Brain pericyte (primary cell): Measurements from ENCODE around the gene XPO4.
"Not testable (repeated sequence)": the region's sequence is repeated elsewhere in the genome, so short reads cannot be mapped to it uniquely, and the experiment has no call there.

Source experiments
- DNase-seq: peaks from one replicate; pipeline ENCODE4 v3.0.0-alpha.2; 2012; ENCODE audit warnings: low read depth, low spot score

The XPO4 gene

GRCh38 chr13:20902438-20903163 is at the start of gene XPO4:
Gene XPO4, minus strand, starts transcription at chr13:20902746. Its CDS starts 8 bp downstream, at chr13:20902738.
- DNase-seq, result peak; percentile 15

- DNase-seq, result not testable (repeated sequence)
Observed at GRCh38 chr13:20948001-20948400, 45.5 kb upstream of the XPO4 start.

GRCh38 chr13:20945952-20946383 is 43.4 kb upstream of the XPO4 start:
- DNase-seq, result no peak

- DNase-seq, result no peak
Observed at GRCh38 chr13:20942938-20943559, 40.5 kb upstream of the XPO4 start.

- DNase-seq, result not testable (repeated sequence)
Observed at GRCh38 chr13:20940511-20940910, 38.0 kb upstream of the XPO4 start.

DNA sequence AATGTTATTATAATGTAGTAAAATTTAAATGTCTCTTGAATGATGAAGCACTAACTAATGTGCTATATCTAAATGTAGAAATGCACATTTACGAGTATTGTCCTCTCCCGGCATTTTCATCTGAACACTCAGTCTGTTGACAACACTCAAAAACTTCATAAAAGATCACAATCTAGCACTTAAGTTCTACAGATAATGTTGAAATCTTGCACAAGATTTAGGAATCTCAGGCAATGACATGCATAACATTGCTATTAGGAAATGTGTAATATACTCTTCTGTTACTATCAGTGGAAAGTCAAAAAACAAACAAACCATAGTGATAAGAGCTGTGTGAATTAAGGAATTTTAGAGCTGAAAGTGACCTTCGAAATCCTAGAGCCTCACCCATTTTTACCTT is 37.5 kb upstream of the XPO4 start:
- DNase-seq, result no peak

DNA sequence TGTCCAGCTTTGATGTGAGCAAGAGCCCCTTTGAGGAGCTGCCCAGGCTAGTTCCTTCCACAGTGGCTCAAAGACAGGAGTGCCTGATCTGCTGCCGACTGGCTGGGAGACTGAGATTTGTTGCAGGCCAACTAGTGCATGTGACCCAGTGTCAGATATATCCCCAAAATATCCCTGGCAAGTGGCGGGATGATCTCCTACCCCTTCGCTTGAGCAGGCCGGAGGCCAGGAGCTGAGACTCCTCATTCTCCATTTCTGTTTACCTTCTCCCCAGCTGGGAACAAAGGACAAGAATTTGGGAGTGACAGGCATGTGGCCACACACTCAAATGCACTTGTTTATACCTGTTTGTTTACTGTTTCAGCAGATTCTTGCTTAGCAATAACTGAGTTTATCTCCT is 37.1 kb upstream of the XPO4 start:
- DNase-seq, result no peak

DNA sequence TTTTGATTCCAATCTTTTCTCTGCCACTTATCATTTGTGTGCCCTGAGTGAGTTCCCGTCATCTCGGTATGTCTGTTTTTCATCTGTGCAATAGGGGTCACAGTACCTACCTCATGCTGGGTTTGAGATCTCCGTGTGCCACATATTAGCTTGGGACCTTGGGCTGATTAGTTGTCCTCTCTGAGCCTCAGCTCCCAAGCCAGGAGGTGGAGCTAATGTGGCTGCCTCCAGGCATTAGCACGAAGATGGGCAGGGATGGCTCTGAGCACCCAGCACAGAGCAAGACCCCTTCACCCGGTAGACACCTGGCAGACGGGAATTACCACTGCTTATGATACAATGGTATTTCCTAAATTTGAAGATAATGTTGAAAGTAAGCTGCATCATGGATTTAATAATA is 35.8 kb upstream of the XPO4 start:
- DNase-seq, result no peak

DNA sequence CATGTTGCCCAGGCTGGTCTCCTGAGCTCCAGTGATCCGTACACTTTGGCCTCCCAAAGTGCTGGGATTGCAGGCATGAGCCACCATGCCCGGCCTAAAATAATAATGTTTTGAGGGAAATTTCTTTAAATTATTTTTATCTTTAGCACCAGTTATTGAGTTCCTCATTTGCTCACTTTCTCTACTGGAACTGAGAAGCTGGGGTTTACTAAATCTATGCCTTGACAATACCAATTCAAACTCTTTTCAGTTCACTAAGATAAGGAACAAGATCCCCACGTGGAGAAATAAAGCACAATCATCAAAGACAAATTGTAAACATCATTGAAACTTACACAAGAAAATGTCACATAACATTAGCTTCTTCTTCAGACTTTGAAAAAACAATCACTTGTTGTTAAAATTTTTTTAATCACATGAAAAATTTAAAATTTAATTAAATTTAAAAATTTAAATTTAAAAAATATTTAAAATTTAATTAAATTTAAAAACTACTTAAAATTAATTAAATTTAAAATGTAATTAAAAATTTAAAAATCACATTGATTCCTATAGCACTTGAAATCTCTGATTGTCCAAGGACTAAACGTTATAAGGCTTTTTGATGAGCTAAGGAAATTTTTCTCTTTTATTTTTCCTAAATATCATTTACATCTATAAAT is 25.2 kb upstream of the XPO4 start:
- no peak for DNase-seq

GRCh38 chr13:20925395-20925790 is 22.8 kb upstream of the XPO4 start:
- not testable (repeated sequence) for DNase-seq

DNA sequence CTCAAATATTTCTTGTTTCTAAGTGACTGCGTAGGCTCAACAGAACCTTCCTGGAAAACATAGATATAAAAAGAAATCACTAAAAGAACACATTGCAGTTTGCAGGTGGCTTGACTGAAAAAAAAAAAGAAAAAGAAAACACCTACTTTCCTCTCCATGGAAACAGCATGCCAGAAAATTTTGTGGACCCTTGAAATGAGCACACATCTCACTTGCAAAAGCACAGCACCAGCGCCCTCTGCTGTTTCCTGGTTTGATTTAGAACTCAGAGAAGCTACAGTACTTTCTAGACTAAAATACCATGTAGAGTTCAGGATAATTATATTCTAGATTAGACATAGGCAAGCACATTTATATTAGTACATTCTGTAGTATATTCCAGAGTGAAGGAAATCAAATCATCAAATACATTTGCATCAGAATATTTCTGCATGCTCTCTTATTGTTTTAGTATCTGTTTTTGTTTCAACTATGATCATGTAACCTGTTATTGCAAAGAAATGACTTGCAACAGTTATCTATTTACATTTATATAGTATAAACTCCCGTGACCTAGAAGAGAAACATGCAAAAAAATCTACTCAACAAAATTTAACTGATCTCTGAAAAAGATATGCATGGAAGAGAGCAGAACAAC is 22.3 kb upstream of the XPO4 start:
- no peak for DNase-seq

GRCh38 chr13:20923272-20923671 is 20.7 kb upstream of the XPO4 start:
- no peak for DNase-seq

- no peak for DNase-seq
Observed at GRCh38 chr13:20921572-20921971, 19.0 kb upstream of the XPO4 start.

DNA sequence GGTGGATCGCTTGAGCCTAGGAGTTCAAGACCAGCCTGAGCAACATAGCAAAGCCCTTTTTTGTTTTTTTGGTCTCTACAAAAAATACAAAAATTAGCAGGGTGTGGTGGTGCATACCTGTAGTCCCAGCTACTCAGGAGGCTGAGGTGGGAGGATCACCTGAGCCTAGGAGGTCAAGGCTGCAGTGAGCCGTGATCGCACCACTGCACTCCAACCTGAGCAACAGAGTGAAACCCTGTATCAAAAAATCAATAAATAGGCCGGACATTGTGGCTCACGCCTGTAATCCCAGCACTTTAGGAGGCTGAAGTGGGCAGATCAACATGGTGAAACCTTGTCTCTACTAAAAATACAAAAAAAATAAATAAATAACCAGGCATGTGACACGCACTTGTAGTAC is 13.1 kb upstream of the XPO4 start:
- not testable (repeated sequence) for DNase-seq

DNA sequence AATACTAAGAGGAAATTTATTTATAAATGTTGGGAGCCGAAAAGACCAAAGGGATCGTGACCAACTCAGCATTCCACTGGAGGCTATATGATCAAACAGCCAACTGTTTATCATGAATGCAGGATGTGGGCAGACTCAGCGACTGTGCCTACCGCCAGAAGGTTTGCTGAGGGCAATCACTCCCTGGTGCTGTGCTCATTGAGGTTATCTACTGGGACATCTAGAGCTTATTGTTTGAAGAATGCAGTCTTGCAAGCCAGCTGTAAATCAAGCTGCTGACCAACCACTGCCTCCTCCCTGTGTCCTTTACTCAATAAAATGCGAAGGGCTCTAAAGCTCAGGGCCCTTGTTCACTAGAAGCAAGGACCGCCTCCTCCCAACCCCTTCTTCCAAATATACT is 8.5 kb upstream of the XPO4 start:
- DNase-seq, result no peak

DNA sequence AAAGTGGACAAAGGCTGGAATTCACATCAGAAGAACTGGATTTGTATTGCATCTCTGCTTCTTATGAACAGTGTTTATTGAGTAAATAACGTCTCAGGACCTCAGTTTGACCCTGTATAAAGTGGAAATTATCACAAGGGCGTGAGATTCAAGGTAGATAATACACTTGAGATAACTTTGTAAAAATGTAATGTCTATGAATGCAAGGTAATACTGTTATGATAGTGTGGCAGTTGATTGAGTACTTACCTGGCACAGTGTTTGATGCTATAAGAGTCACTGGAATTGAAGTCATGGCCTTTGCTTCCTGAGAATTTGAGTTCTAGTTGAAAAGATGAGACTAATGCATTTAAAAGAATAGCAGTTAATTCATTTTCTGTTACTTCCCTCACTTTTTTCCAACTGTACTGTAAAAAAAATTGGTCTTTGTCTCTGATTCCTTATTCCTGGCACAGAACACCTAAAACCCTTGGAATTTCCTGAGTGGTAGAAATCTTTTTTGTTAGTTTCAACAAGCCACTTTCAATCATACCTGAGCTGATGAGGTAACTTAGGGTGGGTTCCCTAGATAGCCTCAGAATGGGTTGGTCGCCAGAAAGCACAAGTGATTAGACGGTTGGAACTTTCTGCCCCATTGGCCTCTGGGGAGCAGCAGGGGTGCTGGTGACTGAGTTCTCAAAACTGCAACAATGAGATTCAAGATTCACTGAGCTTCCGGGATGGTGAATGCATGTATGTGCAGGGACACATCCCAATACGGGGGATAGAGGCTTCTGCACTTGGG is 6.4 kb upstream of the XPO4 start:
- DNase-seq, result no peak

DNA sequence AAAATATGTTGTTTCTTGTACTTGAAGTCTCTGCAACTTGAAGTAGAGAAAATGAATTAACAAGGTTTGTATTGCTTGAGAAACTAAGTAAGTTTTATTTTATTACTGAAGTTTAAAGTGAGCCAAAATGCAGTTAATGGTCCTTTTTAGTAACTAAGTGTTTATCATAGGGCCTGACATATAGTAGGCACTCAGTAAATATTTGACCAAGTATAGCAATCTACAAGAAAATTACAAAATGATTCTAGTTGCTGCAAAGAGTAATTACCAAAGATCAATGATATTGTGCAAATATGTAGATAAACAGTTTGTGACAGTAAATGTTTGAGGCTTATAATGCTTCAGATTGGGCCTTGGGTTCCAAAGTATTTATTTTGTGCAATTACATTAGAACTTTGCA is 2.4 kb upstream of the XPO4 start:
- no peak for DNase-seq

DNA sequence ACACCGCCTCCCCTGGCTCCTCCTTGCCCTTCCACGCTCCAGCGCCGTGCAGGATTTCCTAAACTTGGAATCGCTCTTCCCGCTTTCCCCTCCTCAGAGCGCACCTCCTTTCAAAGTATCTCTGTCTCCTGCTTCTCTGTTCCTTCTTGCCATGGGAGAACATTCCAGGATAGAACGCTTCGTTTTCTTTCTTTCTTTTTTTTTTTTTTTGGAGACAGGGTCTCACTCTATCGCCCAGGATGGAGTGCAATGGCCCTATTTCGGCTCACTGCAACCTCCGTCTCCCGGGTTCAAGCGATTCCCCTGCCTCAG is 574 bp upstream of the XPO4 start:
- DNase-seq, result no peak

- DNase-seq, result no peak
Observed at GRCh38 chr13:20901668-20902437, 693 bp downstream of the XPO4 start.

- no peak for DNase-seq
Observed at GRCh38 chr13:20894245-20894644, 8.3 kb downstream of the XPO4 start.

- no peak for DNase-seq
Observed at GRCh38 chr13:20891768-20892167, 10.8 kb downstream of the XPO4 start.
